Peyer's patch (tissue), 4 donors: ENCODE results near the gene ALKBH3. TPM values are rescaled to one million over a fixed set of nuclear protein-coding genes. Genes with fewer than 3 reads are reported as not detected.

ENCODE experiments used
- DNase-seq, 3 donors: peaks; one replicate each; pipeline ENCODE4 v3.0.0-alpha.2; 2017 to 2019
- H3K27ac ChIP-seq, 4 donors: fragments of 200-600 bp; sonication (generic); one replicate each; pipeline ENCODE4 v1.5.1; 2016 to 2019
- H3K27me3 ChIP-seq, 2 donors: fragments of 200-600 bp; sonication (generic); one replicate each; pipeline ENCODE4 v1.5.1; 2019
- H3K36me3 ChIP-seq, 3 donors: fragments of 200-600 bp; sonication (generic); one replicate each; pipeline ENCODE4 v1.5.1; 2016 to 2019
- H3K4me1 ChIP-seq, 4 donors: fragments of 200-600 bp; sonication (generic); one replicate each; pipeline ENCODE4 v1.5.1; 2016 to 2019
- H3K4me3 ChIP-seq, 4 donors: fragments of 200-600 bp; sonication (generic); 1 replicate in 3 of 4; 2 replicates in 1 of 4; pipeline ENCODE4 v1.5.1; 2016 to 2019; ENCODE audit warnings: mild to moderate bottlenecking in 1 of 4
- H3K9me3 ChIP-seq, 4 donors: fragments of 200-600 bp; sonication (generic); one replicate each; pipeline ENCODE4 v1.5.1; 2016 to 2019; ENCODE audit warnings: mild to moderate bottlenecking in 1 of 4
- POLR2A ChIP-seq, 2 donors: fragments of 450-650 bp; IDR thresholded peaks; one replicate each; pipeline ENCODE4 v1.5.1; 2017; ENCODE audit warnings: antibody characterized with exemption in 2 of 2, mild to moderate bottlenecking in 2 of 2, moderate library complexity in 2 of 2
- total RNA-seq, 4 donors: library from RNA; depleted of rRNA; stranded (reverse); fragments of >200 nt; gene quantifications; one replicate each; pipeline ENCODE4 v1.1.0, GENCODE V29; 2016
- TF ChIP-seq, protein P1 (sequence below), 6 experiments: fragments of 450-650 bp in 4 of 6; fragments of 200-600 bp in 2 of 6; sonication (generic) in 1 of 6; IDR thresholded peaks; one replicate each; pipeline ENCODE4 v1.5.1; 2017 to 2019; ENCODE audit warnings: antibody characterized with exemption in 6 of 6, mild to moderate bottlenecking in 3 of 6, moderate library complexity in 1 of 6

ALKBH3 gene
- total RNA-seq, 4 donors from 2014 or later: 24.4 to 83.3 (median 28.2) TPM

DNA sequence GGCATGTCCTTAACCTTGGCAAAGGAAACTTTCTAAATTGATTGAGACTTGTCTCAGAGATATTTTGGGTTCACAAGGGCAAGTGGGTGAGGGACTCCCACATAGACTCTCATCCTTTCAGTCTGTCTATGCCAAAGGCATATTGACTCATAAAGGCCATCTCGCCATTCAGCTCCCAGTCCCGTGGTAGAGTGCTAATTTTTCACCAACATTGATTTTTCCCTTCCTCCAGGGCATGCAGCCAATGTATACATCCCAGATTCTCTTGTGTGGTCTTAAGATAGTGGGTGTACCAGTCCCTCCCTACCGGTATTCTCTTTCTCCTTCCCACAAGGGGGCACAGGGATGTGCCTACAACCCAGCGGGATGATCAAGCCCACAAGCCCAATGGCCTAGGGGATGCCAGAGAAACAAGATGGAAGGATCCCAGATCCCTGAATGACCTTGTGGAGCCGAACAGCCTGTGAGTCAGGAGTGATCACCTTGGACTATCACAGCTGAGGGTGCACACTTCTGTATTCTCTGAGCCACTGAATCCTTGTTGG, 69.8 kb downstream of the ALKBH3 start:
- no peaks in the 10 kb centered on the region for H3K27me3 ChIP-seq
- no peaks in the 10 kb centered on the region for H3K4me1 ChIP-seq
- H3K9me3 ChIP-seq: no peaks in the 10 kb centered on the region
- H3K36me3 ChIP-seq: no peaks in the 10 kb centered on the region
- no peak for TF ChIP-seq POLR2A (IDR thresholded peaks at IDR 0.05)
- TF ChIP-seq, protein P1, sequence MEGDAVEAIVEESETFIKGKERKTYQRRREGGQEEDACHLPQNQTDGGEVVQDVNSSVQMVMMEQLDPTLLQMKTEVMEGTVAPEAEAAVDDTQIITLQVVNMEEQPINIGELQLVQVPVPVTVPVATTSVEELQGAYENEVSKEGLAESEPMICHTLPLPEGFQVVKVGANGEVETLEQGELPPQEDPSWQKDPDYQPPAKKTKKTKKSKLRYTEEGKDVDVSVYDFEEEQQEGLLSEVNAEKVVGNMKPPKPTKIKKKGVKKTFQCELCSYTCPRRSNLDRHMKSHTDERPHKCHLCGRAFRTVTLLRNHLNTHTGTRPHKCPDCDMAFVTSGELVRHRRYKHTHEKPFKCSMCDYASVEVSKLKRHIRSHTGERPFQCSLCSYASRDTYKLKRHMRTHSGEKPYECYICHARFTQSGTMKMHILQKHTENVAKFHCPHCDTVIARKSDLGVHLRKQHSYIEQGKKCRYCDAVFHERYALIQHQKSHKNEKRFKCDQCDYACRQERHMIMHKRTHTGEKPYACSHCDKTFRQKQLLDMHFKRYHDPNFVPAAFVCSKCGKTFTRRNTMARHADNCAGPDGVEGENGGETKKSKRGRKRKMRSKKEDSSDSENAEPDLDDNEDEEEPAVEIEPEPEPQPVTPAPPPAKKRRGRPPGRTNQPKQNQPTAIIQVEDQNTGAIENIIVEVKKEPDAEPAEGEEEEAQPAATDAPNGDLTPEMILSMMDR (IDR thresholded peaks at IDR 0.05): no peak
- H3K27ac ChIP-seq: no peak overlapping the region
- H3K4me3 ChIP-seq: no peak overlapping the region
- peak in 1 of 3 donors; percentile 25 for DNase-seq

DNA sequence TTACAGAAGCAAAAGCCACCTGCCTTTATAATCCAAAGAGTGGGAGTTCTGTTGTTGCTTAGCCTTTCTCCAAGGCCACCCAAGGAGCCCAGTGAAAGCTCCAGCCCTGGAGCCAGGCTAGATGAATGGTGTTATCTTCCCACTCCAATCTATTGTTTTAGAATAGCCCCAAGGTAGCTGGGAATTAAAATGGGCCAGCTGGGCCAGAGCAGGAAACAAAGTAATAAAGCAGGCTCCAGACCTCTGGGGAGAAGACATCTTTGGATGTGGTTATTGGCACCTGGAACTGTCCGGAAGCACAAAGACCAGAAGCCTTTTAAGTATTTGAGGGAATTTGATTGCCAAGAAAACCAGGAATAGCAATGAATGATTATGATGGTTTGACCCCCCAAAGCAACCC, 70.6 kb downstream of the ALKBH3 start:
- Histone ChIP-seq H3K9me3 (no peaks in the 10 kb centered on the region), H3K27ac (no peak overlapping the region), H3K36me3 (no peaks in the 10 kb centered on the region), H3K4me1 (no peaks in the 10 kb centered on the region), H3K4me3 (no peak overlapping the region), H3K27me3 (no peaks in the 10 kb centered on the region)
- TF ChIP-seq POLR2A (IDR thresholded peaks at IDR 0.05): no peak
- TF ChIP-seq, protein P1 (IDR thresholded peaks at IDR 0.05): no peak
- peak in 1 of 3 donors; percentile 11 for DNase-seq

DNA sequence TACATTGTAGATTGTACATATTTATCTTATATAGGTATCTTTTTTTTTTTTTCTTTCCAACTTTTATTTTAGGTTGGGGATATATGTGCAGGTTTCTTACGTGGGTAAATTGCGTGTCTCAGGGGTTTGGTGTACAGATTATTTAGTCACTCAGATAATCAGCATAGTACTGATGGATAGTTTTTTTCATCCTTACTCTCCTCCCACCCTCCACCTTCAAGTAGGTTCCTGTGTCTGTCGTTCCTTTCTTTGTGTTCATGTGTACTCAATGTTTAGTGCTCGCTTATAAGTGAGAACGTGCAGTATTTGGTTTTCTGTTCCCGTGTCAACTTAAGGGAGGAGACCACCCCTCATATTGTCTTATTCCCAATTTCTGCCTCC, 71.4 kb downstream of the ALKBH3 start:
- no peaks in the 10 kb centered on the region for H3K36me3 ChIP-seq
- TF ChIP-seq POLR2A (IDR thresholded peaks at IDR 0.05): no peak
- TF ChIP-seq, protein P1 (IDR thresholded peaks at IDR 0.05): no peak
- H3K4me3 ChIP-seq: no peak overlapping the region
- no peak overlapping the region for H3K27ac ChIP-seq
- no peaks in the 10 kb centered on the region for H3K9me3 ChIP-seq
- DNase-seq: no peak
- H3K4me1 ChIP-seq: no peaks in the 10 kb centered on the region
- H3K27me3 ChIP-seq: no peaks in the 10 kb centered on the region

DNA sequence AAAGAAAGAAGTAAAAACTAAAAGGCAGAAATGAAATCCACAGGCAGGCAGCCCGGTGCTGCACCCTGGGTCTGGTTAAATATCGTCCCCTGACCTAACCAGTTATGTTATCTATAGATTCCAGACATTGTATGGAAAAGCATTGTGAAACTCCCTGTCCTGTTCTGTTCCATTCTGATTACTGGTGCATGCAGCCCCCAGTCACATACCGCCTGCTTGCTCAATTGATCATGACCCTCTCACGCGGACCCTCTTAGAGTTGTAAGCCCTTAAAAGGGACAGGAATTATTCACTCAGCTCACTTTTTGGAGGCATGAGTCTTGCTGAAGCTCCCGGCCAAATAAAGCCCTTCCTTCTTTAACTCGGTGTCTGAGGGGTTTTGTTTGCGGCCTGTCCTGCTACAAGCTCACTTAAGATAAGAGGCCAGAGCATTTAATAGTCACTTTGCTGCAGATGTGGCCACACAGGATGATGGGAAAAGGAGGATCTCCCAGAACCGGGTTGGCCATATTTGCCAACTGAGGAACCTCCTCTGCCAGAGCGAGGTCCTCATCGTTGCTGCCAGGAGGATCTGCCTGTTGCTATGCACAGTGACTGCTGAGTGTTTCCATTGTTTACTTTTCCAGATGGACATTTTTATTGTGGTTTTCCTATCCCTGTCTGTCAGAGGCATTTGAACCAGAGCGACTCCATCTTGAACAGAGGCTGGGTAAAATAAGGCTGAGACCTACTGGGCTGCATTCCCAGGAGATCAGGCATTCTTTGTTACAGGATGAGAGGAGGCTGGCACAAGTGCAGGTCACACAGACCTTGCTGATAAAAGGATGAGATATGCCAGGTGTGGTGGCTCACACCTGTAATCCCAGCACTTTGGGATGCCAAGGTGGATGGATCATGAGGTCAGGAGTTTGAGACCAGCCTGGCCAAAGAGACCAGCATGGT, 72.0 kb downstream of the ALKBH3 start:
- H3K27me3 ChIP-seq: no peaks in the 10 kb centered on the region
- no peaks in the 10 kb centered on the region for H3K36me3 ChIP-seq
- H3K9me3 ChIP-seq: no peaks in the 10 kb centered on the region
- H3K27ac ChIP-seq: no peak overlapping the region
- H3K4me1 ChIP-seq: no peaks in the 10 kb centered on the region
- H3K4me3 ChIP-seq: no peak overlapping the region
- peak in 1 of 3 donors; percentile 18 for DNase-seq
- TF ChIP-seq, protein P1 (IDR thresholded peaks at IDR 0.05): no peak
- no peak for TF ChIP-seq POLR2A (IDR thresholded peaks at IDR 0.05)

DNA sequence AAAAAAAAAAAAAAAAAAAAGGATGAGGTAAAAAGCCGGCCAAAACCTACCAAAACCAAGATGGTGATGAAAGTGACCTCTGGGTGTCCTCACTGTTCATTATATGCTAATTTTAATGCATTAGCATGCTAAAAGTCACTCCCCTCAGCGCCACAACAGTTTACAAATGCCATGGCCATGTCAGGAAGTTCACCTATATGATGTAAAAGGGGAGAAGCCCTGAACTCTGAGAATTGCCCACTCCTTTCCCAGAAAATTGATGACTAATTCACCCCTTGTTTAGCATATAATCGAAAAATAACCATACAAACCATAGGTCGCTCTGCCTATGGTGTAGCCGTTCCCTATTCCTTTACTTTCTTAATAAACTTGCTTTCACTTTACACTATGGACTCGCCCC, 72.9 kb downstream of the ALKBH3 start:
- TF ChIP-seq, protein P1 (IDR thresholded peaks at IDR 0.05): no peak
- no peak for TF ChIP-seq POLR2A (IDR thresholded peaks at IDR 0.05)
- H3K4me1 ChIP-seq: no peaks in the 10 kb centered on the region
- peak in 1 of 3 donors; percentile 5 for DNase-seq
- H3K4me3 ChIP-seq: no peak overlapping the region
- H3K9me3 ChIP-seq: no peaks in the 10 kb centered on the region
- H3K36me3 ChIP-seq: no peaks in the 10 kb centered on the region
- no peaks in the 10 kb centered on the region for H3K27me3 ChIP-seq
- no peak overlapping the region for H3K27ac ChIP-seq
